Endometrial microvascular endothelial cells (primary cell): Measurements from ENCODE around the gene RGN. TPM values are rescaled to one million over a fixed set of nuclear protein-coding genes. Genes with fewer than 3 reads are reported as not detected.
"Not testable (repeated sequence)": the region's sequence is repeated elsewhere in the genome, so short reads cannot be mapped to it uniquely, and the experiment has no call there.

Experiments used
- in situ Hi-C: cut with HindIII; loops from 2 replicates; pipeline ENCODE4 v1.10.0; 2017; ENCODE audit warnings: low sequenced_read_pairs, low pct_unique_long_range_greater_than_20kb; ENCODE audit errors: inconsistent ontology term
- total RNA-seq: library from RNA; depleted of rRNA; stranded (reverse); fragments of >200 nt; gene quantifications from one replicate; pipeline ENCODE4 v1.2.3, GENCODE V29; 2015; ENCODE audit errors: inconsistent ontology term

Gene RGN
- total RNA-seq, result not detected

DNA sequence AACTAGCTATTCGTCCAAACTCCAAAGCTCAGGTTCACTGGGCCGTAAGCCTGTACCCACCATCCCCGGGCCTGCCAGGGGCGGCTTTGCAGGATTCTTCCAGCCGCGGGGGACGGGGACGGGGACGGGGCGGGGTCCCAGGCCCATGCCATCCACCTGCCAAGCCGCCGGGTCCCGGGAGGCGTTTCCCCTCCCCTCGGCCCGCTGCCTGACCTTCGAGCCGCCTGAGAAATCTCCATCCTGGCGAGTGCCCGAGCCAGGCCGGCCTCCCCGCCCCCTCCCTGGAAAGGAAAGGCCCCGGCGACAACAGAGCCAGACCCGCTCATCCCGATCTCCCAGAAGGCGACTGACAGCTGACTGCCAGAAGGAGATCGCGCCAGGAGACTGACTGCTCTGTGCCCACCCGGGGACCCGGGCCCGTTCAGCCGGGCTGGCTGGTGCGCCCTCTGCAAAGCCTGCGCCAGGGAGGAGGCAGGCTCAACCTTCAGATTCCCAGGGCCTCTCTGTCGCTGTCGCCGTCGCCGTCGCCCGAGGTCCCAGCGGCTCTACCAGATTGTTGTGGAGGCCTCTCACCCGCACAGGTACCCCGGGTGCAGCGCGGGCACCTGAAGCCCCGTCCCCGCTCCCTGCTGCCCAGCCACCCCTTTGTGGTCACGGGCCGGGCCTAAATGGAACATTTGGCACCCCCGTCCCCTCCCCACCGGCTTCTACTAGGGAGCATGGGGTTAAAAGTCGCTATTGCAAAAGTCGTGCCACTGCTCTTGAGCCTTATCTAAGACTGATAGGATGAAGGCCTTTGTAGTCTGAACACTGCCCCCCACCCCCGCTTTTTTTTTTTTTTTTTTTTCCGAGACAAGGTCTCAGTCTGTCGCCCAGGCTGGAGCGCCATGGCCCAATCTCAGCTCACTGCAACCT is at the start of gene RGN:
Gene RGN, plus strand, starts transcription at position 315 of the 915 bp plus-strand sequence. CDS start 2,702 bp downstream, outside the sequence.
- in situ Hi-C loops, result no loop called here

DNA sequence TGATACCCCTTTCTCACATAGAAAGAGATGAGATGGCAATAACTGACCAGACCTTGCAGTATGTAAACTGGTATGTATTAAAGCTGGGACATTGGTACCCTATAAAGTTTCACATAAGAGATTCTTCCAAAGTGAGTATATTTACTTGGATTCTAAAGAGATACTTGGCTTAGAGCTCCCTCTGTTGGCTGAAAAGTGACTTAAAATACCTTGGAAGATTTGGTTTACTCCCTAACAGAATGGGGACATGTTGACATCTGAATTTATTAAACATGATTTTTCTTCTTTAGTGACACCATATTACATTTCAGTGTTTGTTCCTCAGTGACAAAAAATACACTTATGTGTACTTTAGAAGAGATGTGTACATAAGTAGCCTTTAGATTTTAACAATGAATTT is 47.9 kb upstream of the RGN start:
- in situ Hi-C loops, result no loop called here

DNA sequence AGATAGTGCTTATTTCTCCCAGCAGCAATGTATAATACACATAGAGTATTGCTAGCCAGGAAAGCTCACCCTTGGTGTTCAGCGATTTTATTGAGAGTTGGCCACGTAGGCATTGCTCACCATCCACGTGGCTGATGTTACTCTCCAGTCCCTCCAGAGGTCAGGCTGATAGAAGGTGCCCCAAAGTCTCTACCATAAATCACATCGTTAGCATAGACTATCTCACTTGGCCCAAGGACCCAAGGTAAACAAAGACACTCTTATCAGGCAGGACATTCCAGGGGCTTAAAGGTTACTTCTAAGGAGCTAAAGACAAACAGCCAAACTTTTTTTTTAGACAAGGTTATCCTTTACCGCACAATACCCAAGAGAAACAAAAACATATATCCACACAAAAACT is 30.3 kb upstream of the RGN start:
- in situ Hi-C loops, result no loop called here

DNA sequence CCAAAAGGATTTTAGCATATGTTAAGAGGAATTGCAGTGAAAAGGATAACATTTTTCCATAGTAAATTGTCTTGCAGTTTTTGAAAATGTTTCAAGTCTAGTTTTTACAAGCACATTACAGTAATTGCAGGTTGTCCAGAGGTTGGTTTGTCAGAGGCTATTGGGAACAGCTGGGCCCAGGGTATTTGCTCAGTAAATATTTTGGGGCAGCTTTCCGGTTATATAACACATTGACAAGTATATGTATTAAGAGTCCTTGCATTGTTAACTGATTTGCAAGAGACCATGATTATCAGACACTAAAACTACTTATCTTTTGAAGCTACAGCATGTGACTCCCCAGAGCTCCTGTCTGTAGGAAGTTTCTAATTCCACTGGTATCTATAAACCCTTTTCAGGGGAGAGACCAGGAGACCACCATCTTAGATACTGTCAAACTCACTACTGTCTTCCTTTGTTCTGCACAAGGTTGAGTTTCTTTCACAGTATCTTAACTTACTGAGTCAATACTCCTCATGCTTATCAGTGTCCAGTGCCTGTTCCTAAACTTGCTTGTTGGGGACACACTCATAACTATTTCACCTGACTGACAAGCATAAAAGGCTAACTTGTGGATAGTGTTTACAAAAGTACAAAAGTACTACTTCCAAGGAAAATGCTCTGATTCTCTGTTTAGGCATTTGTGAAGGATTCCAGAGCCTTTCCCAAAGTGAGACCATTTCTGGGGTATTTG is 18.9 kb upstream of the RGN start:
- in situ Hi-C loops, result no loop called here

DNA sequence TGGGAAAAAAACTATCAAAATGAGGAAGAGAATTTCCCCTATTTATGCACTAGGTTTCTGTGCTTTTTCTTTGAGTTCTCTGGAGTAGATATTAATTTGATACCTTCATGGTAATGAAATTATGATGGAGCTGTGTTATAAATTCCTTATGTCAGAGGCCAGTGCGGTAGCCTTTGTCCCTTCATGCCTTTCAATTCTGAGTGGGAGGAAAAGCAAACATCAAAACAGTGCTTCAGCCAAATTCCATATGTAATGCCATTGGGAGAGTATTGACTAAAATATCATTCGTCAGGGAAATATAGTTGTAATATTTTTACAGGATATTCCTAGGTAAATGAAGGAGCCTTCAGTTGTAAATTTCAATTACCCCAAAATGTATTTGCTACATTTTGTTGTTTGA is 17.5 kb upstream of the RGN start:
- in situ Hi-C loops, result no loop called here

DNA sequence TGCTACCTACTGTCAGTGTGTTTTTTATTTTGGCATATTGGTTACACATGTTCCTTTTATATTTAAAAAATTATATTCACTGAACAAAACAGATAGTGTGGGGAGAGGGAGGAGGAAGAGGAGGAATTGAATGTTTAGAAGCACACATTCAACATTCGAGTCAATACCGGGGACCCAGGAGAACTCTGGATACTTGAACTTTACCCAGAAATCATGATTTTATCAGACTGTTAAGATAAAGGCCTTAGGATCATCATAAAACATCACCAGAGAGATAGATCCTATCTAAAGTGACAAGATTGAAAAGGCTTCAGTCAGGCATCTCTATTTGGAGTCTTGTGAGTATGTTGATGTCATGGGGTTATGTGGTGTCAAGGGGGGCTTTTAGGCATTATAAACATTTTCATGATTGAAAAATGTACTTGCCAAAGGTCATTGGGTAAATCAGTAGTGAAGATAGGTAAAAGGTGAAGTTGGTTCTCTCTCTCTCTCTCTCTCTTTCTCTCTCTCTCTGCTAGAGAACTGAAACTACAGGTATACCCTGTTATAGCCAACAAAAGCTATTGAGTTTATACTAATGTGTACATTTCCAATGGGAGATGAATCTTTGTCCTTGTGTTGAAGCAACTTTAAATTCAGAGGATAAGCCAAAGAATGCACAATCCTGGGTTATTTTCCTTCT is 16.9 kb upstream of the RGN start:
- in situ Hi-C loops, result no loop called here

DNA sequence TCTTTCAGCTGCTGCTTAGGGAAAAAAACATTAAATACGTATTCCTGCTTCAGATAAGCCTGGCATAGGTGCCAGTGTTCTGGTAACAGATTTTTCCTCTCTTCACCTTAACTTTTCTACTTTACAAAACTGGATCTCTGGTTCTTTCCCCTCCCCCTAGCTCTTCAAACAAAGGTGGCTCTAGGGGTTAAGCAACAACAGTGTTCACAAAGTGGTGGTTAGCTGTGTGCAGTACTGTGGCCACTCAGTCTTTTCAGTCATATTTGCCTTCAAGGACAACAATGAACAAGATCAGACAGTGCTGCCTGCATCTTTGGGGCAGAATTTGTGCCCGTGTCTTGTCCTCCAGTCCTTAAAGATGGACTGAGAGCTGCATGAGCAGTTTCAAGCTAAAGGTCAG is 15.1 kb upstream of the RGN start:
- in situ Hi-C loops, result no loop called here

DNA sequence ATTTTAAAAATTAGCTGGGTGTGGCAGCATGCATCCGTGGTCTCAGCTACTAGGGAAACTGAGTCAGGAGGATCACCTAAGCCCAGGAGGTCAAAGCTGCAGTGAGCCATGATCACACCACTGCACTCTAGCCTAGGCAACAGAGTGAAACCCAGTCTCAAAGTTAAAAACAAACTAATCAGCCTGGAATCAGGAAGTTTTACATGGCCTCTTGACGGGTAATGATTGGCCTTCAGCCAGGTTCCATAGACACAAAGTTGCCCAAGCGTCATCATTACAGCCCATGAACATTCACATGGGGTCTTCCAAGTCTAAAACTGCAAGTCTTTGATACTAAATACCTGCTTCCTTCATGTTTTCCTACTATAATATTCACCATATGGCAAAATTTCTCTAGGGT is 10.0 kb upstream of the RGN start:
- in situ Hi-C loops, result no loop called here

DNA sequence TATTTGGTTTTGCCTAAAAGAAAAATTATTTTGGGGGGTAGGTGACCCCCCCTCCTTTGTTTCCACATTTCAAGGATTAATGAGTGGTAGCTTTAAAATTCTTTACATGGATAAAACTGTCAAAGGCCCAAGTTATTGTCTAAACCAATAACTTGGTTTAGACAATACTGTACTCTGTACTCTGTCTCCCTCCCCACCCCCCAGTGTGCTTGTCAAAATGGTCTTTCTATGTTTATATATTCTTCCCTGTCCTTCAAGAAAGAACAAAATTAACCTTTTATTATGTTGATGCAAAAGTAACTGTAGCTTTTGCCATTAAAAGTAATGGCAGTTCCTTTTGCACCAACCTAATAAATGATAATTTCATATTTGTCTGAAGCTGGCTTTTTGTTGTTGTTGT is 9.5 kb upstream of the RGN start:
- in situ Hi-C loops, result no loop called here

DNA sequence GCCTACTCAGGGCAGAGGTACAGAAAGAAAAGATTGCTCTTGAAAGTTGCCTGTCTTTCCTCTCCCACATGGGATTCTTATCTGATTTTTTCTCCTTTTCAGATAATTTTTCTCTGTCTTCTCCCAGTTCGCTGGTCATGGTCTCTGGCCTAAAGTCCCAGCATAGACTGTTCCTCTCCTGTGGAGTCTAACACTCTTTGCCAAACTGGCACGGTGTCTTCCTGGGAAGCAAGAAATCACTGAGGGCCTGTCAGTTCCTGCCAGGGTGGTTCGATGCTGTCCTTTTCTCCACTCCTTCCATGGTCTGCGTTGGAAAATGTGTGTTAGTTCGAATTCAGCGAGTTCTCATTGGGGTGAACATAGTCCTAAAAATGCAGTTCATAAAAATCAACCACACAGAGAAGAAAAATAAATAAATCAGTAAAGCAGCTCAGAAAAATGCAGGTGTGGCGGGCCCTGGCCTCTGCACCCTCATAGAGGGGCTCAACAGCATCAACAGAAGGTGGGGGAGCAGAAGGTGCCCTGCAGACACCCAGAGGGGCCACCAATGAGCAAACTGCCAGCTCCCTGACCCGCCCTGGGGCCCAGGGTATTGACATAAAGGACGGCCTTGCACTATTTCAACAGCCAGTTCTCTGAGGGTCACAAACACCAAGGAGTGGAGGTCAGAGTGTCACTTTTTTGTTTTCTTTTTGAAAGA is 2.1 kb downstream of the RGN start:
- in situ Hi-C loops, result no loop called here

DNA sequence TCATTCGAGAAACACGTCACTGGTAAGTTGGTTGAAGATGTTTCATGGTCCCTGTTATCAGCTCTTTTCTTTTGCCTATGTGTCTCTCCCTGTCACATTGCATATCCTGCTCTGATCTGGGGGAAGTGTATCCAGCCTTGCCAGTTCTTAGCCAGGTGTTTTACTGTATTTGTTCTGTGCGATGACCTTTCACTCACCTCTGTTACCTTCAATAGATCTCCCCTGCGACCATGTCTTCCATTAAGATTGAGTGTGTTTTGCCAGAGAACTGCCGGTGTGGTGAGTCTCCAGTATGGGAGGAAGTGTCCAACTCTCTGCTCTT is 2.6 kb downstream of the RGN start:
- in situ Hi-C loops, result no loop called here

DNA sequence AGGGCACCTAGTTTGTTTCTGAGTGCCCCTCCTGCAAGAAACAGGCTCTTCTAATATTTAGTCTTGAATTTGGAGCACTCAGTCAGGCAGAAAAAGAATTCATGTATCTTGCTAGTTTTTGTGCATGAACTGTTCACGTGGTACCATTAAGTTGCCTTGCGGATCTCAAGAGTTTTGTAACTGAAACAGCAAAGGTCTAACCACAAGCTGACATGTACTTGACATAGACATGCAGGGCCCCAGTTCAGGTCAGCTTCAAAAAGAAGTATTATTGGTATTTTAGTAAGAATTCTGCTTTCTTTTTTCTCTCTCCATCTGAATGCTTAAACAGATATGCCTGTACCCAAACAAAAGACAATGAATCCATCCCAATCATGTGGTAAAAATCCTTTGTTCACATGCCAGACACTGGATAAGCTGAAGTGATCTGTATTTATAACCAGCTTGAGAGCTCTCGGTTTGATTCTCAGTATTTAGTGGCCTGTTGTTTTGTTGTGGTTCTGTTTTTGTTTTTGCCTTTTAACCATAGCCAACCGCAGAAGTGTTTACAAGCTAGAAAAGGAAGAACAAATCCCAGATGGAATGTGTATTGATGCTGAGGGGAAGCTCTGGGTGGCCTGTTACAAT is 13.0 kb downstream of the RGN start:
- in situ Hi-C loops, result no loop called here

DNA sequence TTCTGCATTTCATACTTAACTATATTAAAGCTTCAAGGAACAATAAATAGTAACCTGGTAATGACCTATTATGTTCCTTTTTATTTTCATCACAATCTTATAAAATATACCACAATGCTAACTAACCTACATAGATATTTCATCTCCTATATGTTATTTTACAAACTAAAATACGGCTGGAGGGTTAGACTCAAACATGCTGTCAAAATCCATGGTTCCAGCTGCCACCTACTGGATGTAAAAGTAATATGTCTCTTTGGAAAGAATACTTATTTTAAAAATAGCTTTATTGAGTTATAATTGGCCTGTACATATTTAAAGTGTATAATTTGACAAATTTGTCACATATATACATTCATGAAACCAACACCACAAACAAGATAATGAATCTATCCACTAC is 15.0 kb downstream of the RGN start:
- in situ Hi-C loops, result no loop called here

DNA sequence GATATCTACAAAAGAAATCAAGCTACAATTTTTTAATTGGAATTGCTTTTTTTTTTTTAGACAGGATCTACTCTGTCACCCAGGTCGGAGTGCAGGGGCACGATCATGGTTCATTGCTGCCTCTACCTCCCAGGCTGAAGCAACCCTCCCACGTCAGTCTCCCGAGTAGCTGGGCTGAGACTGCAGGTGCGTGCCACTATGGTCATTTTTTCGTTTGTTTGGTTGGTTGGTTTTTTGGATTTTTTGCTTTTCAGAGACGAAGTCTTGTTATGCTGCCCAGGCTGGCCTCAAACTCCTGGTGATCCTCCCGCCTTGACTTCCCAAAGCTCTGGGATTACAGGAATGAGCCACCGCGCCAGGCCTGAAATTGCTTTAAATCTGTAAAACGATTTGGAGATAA is 15.6 kb downstream of the RGN start:
- in situ Hi-C loops, result no loop called here

DNA sequence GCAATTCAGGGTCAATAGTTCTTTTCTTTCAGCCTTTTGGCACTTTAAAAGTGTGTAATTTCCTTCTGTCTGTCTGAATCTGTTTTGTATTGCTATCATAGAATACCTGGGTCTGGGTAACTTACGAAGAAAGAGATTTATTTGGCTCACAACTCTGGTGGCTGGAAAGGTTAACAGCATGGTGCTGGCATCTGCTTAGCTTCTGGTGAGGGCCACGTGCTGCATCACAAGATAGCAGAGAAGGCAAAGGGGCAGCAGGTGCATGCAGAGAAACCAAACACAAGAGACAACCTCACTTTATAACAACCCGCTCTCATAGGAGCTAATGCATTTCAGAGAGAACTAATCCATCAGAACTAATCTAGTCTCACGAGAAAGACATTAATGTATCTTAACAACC is 18.8 kb downstream of the RGN start:
- in situ Hi-C loops, result no loop called here

DNA sequence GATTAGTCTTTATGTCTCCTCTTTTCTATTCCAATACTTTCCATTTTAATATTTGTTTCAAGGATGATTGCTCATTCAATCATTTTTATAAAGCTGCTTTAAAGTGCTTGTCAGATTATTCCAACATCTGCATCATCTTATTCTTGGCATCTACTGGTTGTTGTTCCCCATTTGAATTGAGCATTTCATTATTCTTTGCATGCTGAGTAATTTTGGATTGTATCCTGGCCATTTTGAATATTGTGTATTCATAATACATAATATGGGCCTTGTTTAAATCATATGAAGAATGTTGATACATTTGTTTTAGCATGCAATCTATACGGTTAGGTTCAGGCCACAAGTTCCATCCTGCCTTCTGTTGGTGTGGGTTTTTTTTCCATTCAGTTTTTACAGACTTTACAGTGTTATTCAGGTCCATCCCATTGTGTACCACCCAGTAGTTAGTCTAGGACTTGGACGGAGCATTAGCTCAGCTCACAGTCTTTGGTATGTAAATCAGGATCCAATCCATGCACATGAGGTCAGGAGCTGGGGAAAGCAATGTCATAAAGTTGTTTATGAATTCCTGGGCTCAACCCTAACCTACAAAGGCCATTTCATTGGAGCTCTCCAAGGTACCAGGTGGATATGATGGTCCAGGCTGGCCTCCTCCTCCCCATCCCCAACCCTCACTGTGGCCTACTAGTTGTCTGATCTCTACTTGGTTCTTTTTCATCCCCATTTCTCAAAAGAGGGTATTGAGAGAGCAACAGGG is 20.3 kb downstream of the RGN start:
- in situ Hi-C loops, result no loop called here

DNA sequence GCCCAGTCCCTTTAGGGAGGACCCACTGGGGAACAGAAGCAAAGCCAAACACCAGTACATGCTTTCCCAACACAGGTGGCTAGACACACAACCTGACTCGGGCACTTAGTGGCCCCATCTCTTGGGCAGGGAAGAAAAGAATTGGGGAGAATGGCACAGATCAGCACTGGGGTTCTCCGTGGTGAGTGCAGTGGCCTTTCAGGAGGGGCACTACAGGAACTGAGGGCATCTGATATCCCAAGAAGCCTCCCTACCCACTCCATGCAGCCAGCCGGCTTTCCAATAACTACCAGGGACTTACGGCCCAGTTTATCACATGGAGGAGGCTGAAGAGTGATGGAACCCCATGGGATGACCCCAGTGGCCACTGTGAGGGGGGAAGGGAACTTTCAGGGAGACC is 23.0 kb downstream of the RGN start:
- in situ Hi-C loops, result no loop called here

DNA sequence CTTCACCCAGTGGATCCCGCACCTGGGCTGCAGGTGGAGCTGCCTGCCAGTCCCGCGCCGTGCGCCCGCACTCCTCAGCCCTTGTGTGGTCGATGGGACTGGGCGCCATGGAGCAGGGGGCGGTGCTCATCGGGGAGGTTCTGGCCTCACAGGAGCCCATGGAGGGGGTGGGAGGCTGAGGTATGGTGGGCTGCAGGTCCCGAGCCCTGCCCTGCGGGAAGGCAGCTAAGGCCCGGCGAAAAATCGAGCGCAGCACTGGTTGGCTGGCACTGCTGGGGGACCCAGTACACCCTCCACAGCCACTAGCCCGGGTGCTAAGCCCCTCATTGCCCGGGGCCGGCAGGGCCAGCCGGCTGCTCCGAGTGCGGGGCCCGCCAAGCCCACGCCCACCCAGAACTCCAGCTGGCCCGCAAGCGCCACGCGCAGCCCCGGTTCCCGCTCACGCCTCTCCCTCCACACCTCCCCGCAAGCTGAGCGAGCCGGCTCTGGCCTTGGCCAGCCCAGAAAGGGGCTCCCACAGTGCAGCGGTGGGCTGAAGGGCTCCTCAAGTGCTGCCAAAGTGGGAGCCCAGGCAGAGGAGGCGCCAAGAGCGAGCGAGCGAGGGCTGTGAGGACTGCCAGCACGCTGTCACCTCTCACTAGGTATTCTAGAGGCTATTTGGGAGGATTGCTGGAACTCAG is 32.8 kb downstream of the RGN start:
- in situ Hi-C loops, result not testable (repeated sequence)
